HepG2 (cell line): ENCODE results near the gene PCSK6. TPM values are rescaled to one million over a fixed set of nuclear protein-coding genes. Genes with fewer than 3 reads are reported as not detected.

Experiments
- ATAC-seq: fragments of 200-7000 bp; cut with Tn5 transposase; 3 replicates; pipeline ENCODE4 v1.9.1; 2020; ENCODE audit warnings: mild to moderate bottlenecking, moderate library complexity
- BruUV-seq: library from RNA; stranded (reverse); fragments of 400-500 nt; replicated peaks from 2 replicates; lab custom pipeline; 2021; lab: Mats Ljungman, UMichigan
- CTCF ChIA-PET: fragments of 300-600 bp; formaldehyde crosslinking; extraction: SDS; loops from one replicate; lab custom pipeline; 2021; ENCODE audit warnings: low total read pairs, inconsistent platforms, low intra/inter-chr PET ratio; lab: Yijun Ruan, JAX
- POLR2A ChIA-PET: fragments of 350-600 bp; sonication (Branson Sonifier 250); formaldehyde crosslinking; loops from one replicate; lab custom pipeline; 2020; ENCODE audit warnings: antibody characterized with exemption, inconsistent platforms; lab: Yijun Ruan, JAX
- DNase-seq: peaks from one replicate; pipeline ENCODE4 v3.0.0-alpha.2; 2015; ENCODE audit warnings: low spot score
- FAIRE-seq: peaks from 3 replicates; lab custom pipeline; 2011; peaks lifted over from hg19 to GRCh38; lab: Jason Lieb, UNC
- H2AFZ ChIP-seq: one replicate; pipeline ENCODE4 v1.6.1; 2011; ENCODE audit warnings: low read length, inconsistent platforms
- H3K27ac ChIP-seq: fragments of 300-600 bp; 3 replicates; pipeline ENCODE4 v1.8.0; 2011; ENCODE audit warnings: mixed run types, mild to moderate bottlenecking, mixed read lengths, low read length, inconsistent platforms; ENCODE audit not compliant: insufficient read depth; ENCODE audit errors: extremely low read length
- H3K27me3 ChIP-seq, 2 experiments: fragments of 200-600 bp in 1 of 2; 2 replicates in 1 of 2; 3 replicates in 1 of 2; pipeline versions ENCODE4 v1.6.0 to v1.8.0; 2011; ENCODE audit warnings: low read length in 2 of 2, mild to moderate bottlenecking in 2 of 2, moderate library complexity in 2 of 2, inconsistent platforms in 1 of 2; ENCODE audit not compliant: insufficient read depth in 2 of 2, control insufficient read depth in 1 of 2
- H3K36me3 ChIP-seq, 2 experiments: fragments of 200-600 bp in 1 of 2; replicated peaks in 1 of 2; 2 replicates in 1 of 2; 3 replicates in 1 of 2; pipeline versions ENCODE4 v1.5.1 to v1.8.0; 2011; ENCODE audit warnings: low read length in 2 of 2, inconsistent platforms in 1 of 2; ENCODE audit not compliant: insufficient read depth in 2 of 2, control insufficient read depth in 1 of 2
- H3K4me1 ChIP-seq: 2 replicates; pipeline ENCODE4 v1.5.1; 2012; ENCODE audit warnings: low read length, inconsistent platforms; ENCODE audit not compliant: insufficient read depth
- H3K4me2 ChIP-seq: 2 replicates; pipeline ENCODE4 v1.6.0; 2011; ENCODE audit warnings: low read depth, low read length, inconsistent platforms
- H3K4me3 ChIP-seq, 3 experiments: fragments of 200-600 bp in 1 of 3; sonication (generic), shearing (Covaris generic) in 1 of 3; replicated peaks in 1 of 3; 2 replicates each; pipeline ENCODE4 v1.5.1; 2011 to 2016; ENCODE audit warnings: low read length in 3 of 3, inconsistent platforms in 2 of 3, low read depth in 2 of 3, mild to moderate bottlenecking in 2 of 3, control low read depth in 1 of 3, mixed read lengths in 1 of 3; ENCODE audit not compliant: insufficient read depth in 1 of 3
- H3K79me2 ChIP-seq: one replicate; pipeline ENCODE4 v1.6.1; 2011; ENCODE audit warnings: low read length, inconsistent platforms; ENCODE audit not compliant: insufficient read depth
- H3K9ac ChIP-seq: 2 replicates; pipeline ENCODE4 v1.6.0; 2011; ENCODE audit warnings: mild to moderate bottlenecking, low read depth, low read length, inconsistent platforms; ENCODE audit not compliant: insufficient read depth
- H3K9me3 ChIP-seq: 2 replicates; pipeline ENCODE4 v1.5.1; 2012; ENCODE audit warnings: mild to moderate bottlenecking, low read length
- H4K20me1 ChIP-seq: 2 replicates; pipeline ENCODE4 v1.6.0; 2011; ENCODE audit warnings: inconsistent platforms, mild to moderate bottlenecking, low read length, moderate library complexity; ENCODE audit not compliant: insufficient read depth
- AKAP8 ChIP-seq: sonication (generic); formaldehyde crosslinking; IDR thresholded peaks from 2 replicates; pipeline ENCODE4 v1.5.1; 2020; ENCODE audit warnings: mild to moderate bottlenecking, missing genetic modification reagents
- HNRNPK ChIP-seq: fragments of 200-400 bp; formaldehyde crosslinking; IDR thresholded peaks from 2 replicates; pipeline ENCODE4 v1.6.1; 2018; ENCODE audit warnings: low read length, low read depth, moderate library complexity, mild to moderate bottlenecking; ENCODE audit not compliant: poor library complexity, severe bottlenecking
- MAZ ChIP-seq, 2 experiments: sonication (generic) in 1 of 2; formaldehyde crosslinking in 1 of 2; IDR thresholded peaks; 2 replicates each; pipeline versions ENCODE4 v1.5.0 to v1.6.1; 2012 to 2020; ENCODE audit warnings: low read depth in 2 of 2, mild to moderate bottlenecking in 2 of 2, borderline replicate concordance in 1 of 2, improper control_type of control experiment in 1 of 2, low read length in 1 of 2, missing genetic modification reagents in 1 of 2, moderate library complexity in 1 of 2
- PCBP1 ChIP-seq: fragments of 200-400 bp; formaldehyde crosslinking; IDR thresholded peaks from 2 replicates; pipeline ENCODE4 v1.6.1; 2017; ENCODE audit warnings: mild to moderate bottlenecking, low read depth, low read length, borderline replicate concordance
- RBFOX2 ChIP-seq: fragments of 200-400 bp; formaldehyde crosslinking; IDR thresholded peaks from 2 replicates; pipeline ENCODE4 v1.6.1; 2017; ENCODE audit warnings: low read depth, mild to moderate bottlenecking, low read length
- SAFB2 ChIP-seq: sonication (generic); formaldehyde crosslinking; IDR thresholded peaks from 2 replicates; pipeline ENCODE4 v1.5.1; 2020; ENCODE audit warnings: missing genetic modification reagents, low read depth, mild to moderate bottlenecking, borderline replicate concordance
- SNRNP70 ChIP-seq: fragments of 200-400 bp; formaldehyde crosslinking; IDR thresholded peaks from 2 replicates; pipeline ENCODE4 v1.6.1; 2017; ENCODE audit warnings: mild to moderate bottlenecking, low read depth, low read length, moderate library complexity
- SSRP1 ChIP-seq: IDR thresholded peaks from 2 replicates; pipeline ENCODE4 v1.6.1; 2016; ENCODE audit warnings: control low read depth
- ZMYM3 ChIP-seq: sonication (generic); formaldehyde crosslinking; IDR thresholded peaks from 2 replicates; pipeline ENCODE4 v1.5.1; 2020; ENCODE audit warnings: mild to moderate bottlenecking, missing genetic modification reagents
- ZNF580 ChIP-seq: IDR thresholded peaks from 2 replicates; pipeline ENCODE4 v1.6.1; 2016; ENCODE audit warnings: low read depth, borderline replicate concordance
- ZNF788 ChIP-seq: sonication (generic); formaldehyde crosslinking; IDR thresholded peaks from 2 replicates; pipeline ENCODE4 v1.5.0; 2020; ENCODE audit warnings: mild to moderate bottlenecking, missing genetic modification reagents, borderline replicate concordance
- WGBS: methylation state at CpG from one replicate; pipeline ENCODE4 v1.1.6; 2017; ENCODE audit warnings: low lambda C conversion rate; 5-methylcytosine and 5-hydroxymethylcytosine counted together
- in situ Hi-C: cut with HindIII; loops from 2 replicates; pipeline ENCODE4 v1.10.0; 2017; ENCODE audit warnings: low pct_unique_long_range_greater_than_20kb; ENCODE audit not compliant: extremely low pct_ligation_motif_present
- intact Hi-C: fragments of 100-400 bp; cut with micrococcal nuclease; formaldehyde crosslinking; loops from one replicate; pipeline ENCODE4 v1.10.0; 2022; ENCODE audit not compliant: unreplicated experiment
- polyA plus RNA-seq, 8 experiments: library from polyadenylated mRNA; depleted of rRNA in 3 of 8; stranded (reverse) in 7 of 8; unstranded in 1 of 8; fragments of >200 nt; fragmentation: Illumina TruSeq in 4 of 8; extraction: Trizol in 4 of 8; gene quantifications; 2 replicates each; pipeline versions ENCODE4 v1.2.1 to v1.2.3, GENCODE V29; 2011 to 2016; ENCODE audit warnings: low read depth in 4 of 8, missing spikeins in 1 of 8, mixed read lengths in 1 of 8; ENCODE audit not compliant: insufficient read depth in 1 of 8
- total RNA-seq, 5 experiments: library from RNA; depleted of rRNA; stranded (reverse); fragments of >200 nt; fragmentation: Illumina TruSeq; extraction: Trizol; gene quantifications; 2 replicates each; pipeline ENCODE4 v1.2.3, GENCODE V29; 2016; ENCODE audit warnings: low read depth in 1 of 5
- TF ChIP-seq, protein P1 (sequence below), 2 experiments: fragments of 450-650 bp in 1 of 2; sonication (generic) in 1 of 2; formaldehyde crosslinking in 1 of 2; IDR thresholded peaks; 2 replicates each; pipeline versions ENCODE4 v1.6.1 to v1.8.0; 2016 to 2022; ENCODE audit warnings: antibody characterized with exemption in 1 of 2, mild to moderate bottlenecking in 1 of 2, missing genetic modification reagents in 1 of 2

The PCSK6 gene
- total and polyA plus RNA-seq, 2 of the 13 experiments (the other 11 are each of a cell fraction or from before 2014, with no cell fraction given) = 56.5 to 155 TPM

GRCh38 chr15:101492766-101493692 lies 3.5 kb upstream of the PCSK6 start:
- Histone ChIP-seq H3K4me1 (peaks cover 51% of the 10 kb centered on the region), H3K27ac (no peak overlapping the region), H4K20me1 (no peaks in the 10 kb centered on the region), H3K4me3 (no peak overlapping the region), H3K36me3 (no peaks in the 10 kb centered on the region), H3K9me3 (no peaks in the 10 kb centered on the region), H3K9ac (no peak overlapping the region), H3K79me2 (peaks cover 10% of the 10 kb centered on the region), H2AFZ (no peak overlapping the region), H3K27me3 (no peaks in the 10 kb centered on the region), H3K4me2 (no peak overlapping the region)
- 95% methylated on average over 6 of the region's 7 CpGs for WGBS
- ATAC-seq = no peak
- TF ChIP-seq SAFB2 (CRISPR knock-in tag) (peak; percentile 68; the same call in 1 of the 2 replicates), ZNF788 (CRISPR knock-in tag) (0 out of 2 replicates have a peak, but pooled peaks have one; percentile 45), MAZ (IDR thresholded peaks at IDR 0.05; ENCODE audit: borderline replicate concordance, low read depth, low read length) (no peak), MAZ (CRISPR knock-in tag; IDR thresholded peaks at IDR 0.05; ENCODE audit: low read depth) (0 out of 2 replicates have a peak, but pooled peaks have one; percentile 37), ZMYM3 (no peak), SNRNP70 (no peak), ZNF580 (CRISPR knock-in tag) (0 out of 2 replicates have a peak, but pooled peaks have one; percentile 23), RBFOX2 (0 out of 2 replicates have a peak, but pooled peaks have one; percentile 30), SSRP1 (peak; percentile 34; the same call in 1 of the 2 replicates), PCBP1 (peak; percentile 86; the same call in 1 of the 2 replicates), AKAP8 (CRISPR knock-in tag) (0 out of 2 replicates have a peak, but pooled peaks have one; percentile 27), HNRNPK (peak; percentile 99)
- TF ChIP-seq, protein P1, sequence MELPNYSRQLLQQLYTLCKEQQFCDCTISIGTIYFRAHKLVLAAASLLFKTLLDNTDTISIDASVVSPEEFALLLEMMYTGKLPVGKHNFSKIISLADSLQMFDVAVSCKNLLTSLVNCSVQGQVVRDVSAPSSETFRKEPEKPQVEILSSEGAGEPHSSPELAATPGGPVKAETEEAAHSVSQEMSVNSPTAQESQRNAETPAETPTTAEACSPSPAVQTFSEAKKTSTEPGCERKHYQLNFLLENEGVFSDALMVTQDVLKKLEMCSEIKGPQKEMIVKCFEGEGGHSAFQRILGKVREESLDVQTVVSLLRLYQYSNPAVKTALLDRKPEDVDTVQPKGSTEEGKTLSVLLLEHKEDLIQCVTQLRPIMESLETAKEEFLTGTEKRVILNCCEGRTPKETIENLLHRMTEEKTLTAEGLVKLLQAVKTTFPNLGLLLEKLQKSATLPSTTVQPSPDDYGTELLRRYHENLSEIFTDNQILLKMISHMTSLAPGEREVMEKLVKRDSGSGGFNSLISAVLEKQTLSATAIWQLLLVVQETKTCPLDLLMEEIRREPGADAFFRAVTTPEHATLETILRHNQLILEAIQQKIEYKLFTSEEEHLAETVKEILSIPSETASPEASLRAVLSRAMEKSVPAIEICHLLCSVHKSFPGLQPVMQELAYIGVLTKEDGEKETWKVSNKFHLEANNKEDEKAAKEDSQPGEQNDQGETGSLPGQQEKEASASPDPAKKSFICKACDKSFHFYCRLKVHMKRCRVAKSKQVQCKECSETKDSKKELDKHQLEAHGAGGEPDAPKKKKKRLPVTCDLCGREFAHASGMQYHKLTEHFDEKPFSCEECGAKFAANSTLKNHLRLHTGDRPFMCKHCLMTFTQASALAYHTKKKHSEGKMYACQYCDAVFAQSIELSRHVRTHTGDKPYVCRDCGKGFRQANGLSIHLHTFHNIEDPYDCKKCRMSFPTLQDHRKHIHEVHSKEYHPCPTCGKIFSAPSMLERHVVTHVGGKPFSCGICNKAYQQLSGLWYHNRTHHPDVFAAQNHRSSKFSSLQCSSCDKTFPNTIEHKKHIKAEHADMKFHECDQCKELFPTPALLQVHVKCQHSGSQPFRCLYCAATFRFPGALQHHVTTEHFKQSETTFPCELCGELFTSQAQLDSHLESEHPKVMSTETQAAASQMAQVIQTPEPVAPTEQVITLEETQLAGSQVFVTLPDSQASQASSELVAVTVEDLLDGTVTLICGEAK (IDR thresholded peaks at IDR 0.05) = no peak
- TF ChIP-seq, protein P1 (CRISPR knock-in tag; IDR thresholded peaks at IDR 0.05) = no peak
- FAIRE-seq = no peak
- intact Hi-C loops (no loop called here), in situ Hi-C loops (loop anchor here (10.0 kb wide), 1 partner anchor 198 kb away; the partner anchor contains the start of gene SNRPA1)
- no peak for DNase-seq
- BruUV-seq = no TSS peak
- POLR2A ChIA-PET = interaction anchor here (5.4 kb wide), 1 partner anchor 35 kb away, joined by 43 read pairs; no protein-coding TSS in a partner anchor
- CTCF ChIA-PET = no interaction called here
